COR-L47 (cell line): ENCODE data around the gene GRID1.
A peak's percentile ranks its signal among the peaks of the same experiment; 100 is the strongest.

Experiments
- DNase-seq: peaks from one replicate; lab custom pipeline; 2025; lab: John Stamatoyannopoulos, UW

The GRID1 gene

GRCh38 chr10:86337121-86337601 lies 29.4 kb downstream of the GRID1 start:
- no peak for DNase-seq

GRCh38 chr10:86336341-86336740 lies 30.3 kb downstream of the GRID1 start:
- DNase-seq: no peak

DNA sequence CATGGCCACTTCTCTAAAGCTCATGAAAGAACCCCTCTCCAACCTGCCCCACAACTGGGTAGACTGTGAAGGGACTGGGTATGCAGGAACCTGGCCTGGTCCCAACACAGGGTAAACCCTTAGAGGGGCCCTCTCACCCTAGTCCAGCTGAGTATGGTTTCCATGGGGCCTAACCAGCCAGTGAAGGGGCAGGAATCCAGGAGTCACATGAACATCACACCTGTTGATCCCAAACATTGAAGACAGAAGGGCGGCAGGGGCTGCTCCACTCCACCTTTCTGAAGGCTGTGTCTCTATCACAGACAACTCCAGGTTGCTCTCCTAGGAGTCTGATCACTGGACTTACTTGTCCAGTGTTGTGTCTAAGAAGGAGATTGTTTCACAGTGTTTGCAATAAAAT lies 30.8 kb downstream of the GRID1 start:
- no peak for DNase-seq

DNA sequence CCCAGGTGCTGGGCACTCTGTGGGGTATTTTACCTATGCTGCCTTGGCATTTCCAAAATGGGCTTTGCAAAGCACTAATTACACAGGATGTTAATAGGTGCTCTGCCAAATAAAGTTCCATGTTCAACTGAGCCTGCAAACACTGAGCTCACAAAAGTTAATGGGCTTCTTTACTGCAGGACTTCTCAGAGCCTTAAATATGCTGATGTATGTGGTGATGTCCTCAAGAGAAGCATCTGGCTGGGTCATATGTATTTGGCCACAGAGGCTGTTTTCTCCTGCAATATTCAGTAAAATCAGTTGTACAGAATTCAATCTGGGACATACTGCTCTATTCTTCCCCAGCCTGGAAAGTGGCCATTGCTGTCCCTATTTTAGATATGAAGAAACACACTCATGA lies 31.3 kb downstream of the GRID1 start:
- no peak for DNase-seq

- DNase-seq: peak; percentile 28
These were observed 32.0 kb downstream of the GRID1 start for GRCh38 chr10:86334488-86335085.

DNA sequence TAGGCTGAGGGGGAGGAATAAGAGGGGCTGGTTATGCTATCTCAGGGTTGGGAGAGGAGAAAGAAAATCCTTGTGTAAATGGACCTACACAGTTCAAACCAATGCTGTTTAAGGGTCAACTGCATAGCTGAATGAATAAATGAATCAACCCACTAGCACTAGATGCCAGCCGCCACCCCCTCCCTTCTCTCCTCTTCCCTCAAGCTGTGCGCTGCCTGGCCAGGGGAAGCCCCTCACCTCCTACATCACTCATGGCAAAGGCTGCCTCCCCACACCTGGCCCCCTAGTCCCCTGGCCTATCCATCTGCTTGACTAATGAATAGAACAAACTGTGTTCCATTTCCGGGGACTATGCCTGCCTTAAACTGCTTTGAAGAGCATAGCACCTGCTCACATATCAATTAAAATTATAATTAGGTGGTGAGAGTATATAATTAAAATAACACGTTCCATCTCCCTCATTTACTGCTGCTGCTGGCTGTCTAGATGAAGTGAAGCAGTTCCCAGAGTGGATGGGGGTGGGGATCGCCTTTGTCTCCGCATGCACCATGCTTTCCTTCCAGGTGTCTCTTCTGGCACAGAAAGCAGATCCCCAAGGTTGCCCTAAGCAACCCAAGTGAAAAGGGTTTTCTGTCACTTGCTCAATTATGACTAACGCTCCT lies 32.6 kb downstream of the GRID1 start:
- DNase-seq: peak; percentile 90

DNA sequence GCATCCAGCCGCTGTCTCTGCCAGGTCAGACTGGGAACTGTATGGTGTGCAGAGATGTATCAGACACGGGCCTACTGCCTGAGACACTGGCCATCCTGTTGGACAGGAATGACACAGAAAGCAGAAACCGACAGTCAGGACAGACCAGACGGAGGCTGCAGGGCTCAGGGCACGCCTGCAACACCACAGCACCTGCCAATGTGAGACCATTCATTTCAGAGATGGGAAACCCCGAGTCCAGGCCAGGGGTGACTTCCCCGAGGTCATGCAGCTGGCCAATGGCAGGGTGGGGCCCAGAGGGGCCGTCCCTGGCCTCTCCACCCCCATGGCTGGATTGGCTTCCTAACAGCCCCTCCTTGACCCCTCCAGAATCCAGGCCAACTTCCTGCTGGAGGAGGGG lies 34.7 kb downstream of the GRID1 start:
- no peak for DNase-seq

DNA sequence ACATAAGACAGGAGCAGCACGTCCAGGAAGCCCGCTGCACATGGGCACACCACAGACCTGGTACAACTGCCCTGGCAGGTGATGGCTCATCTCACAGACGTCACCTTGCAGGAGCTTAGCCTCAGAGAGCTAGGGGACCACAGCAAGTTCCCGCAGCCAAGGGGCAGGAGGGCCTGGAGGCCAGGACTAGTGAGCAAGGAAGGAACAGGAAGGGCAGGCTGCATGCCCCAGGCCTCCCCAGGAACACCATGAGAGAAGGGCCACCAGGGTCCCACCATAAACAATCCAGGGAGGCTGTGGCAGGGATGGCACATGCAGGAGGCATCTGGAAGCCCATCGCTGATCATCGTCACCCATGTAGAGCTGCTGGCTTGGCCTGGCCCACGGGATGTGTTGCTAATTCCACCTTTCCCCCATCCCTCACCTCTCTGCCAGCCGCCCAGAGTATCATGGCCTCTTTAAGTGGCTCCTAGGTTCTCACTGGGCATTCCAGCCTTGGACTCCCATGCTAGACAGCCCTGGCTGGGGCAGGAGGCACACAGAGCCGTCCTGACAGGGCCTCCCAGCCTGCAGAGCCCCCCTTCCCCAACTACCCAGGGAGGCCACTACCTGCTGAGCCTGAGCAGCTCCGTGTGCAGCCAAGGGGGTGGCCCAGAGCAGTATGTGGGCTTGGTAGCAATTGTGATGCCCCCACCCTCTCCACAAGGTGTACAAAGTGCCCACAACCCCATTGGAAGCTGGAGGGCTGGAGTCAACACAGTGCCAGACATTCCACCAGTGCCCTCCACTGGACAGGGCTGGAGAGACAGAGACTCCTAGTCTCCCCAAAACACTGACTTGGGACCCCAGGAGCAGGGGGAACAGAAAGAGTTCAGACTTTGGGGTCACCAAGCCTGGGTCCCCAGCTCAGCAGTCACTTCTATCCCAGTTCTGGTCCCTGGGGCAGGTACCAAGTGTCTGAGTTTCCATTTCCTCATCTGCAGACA lies 35.5 kb downstream of the GRID1 start:
- no peak for DNase-seq

GRCh38 chr10:86329896-86330680 lies 36.5 kb downstream of the GRID1 start:
- DNase-seq: no peak

GRCh38 chr10:86329093-86329710 lies 37.4 kb downstream of the GRID1 start:
- DNase-seq: no peak

GRCh38 chr10:86327954-86328725 lies 38.5 kb downstream of the GRID1 start:
- no peak for DNase-seq

- DNase-seq: no peak
These were observed 41.4 kb downstream of the GRID1 start for GRCh38 chr10:86325158-86325557.

DNA sequence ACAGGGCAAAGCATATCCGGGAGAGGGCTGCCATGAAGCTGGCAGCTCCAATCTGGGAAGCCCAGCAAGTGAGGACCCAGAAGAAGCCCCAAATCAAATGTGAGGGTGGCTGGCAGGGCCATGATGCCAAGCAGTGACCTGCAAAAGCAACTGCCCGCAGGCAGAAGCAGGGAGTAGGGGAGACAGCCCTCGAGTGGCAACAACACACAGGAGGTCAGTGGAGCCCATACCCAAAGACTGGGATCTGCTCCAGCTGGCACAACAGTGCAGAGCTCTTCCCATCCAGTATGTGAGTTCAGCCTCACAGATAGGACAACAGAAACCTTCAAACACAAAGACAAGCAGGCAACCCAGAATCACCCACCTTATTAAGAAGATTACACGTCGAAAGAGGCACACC lies 45.0 kb downstream of the GRID1 start:
- no peak for DNase-seq

GRCh38 chr10:86319676-86320075 lies 46.9 kb downstream of the GRID1 start:
- DNase-seq: no peak

- no peak for DNase-seq
These were observed 48.5 kb downstream of the GRID1 start for GRCh38 chr10:86317949-86318725.

DNA sequence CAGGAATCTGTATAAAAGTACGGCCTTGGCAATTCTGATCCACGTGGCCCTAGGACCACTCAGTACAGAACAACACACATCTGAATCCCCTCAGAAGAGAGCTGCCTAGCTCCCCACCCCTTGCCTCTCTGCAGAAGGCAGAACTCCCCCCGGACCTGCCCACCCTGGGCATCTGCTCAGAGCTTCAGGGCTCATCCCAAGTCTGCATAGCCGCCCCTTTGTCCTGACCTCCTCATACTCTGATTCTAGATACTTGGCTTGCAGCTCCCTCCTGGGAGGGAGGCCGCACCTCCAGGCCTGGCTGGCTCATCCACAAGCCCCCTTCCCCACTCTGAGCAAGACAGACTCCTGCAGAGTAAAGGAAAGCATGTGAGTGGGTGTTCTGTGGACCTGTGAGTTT lies 49.6 kb downstream of the GRID1 start:
- DNase-seq: no peak

DNA sequence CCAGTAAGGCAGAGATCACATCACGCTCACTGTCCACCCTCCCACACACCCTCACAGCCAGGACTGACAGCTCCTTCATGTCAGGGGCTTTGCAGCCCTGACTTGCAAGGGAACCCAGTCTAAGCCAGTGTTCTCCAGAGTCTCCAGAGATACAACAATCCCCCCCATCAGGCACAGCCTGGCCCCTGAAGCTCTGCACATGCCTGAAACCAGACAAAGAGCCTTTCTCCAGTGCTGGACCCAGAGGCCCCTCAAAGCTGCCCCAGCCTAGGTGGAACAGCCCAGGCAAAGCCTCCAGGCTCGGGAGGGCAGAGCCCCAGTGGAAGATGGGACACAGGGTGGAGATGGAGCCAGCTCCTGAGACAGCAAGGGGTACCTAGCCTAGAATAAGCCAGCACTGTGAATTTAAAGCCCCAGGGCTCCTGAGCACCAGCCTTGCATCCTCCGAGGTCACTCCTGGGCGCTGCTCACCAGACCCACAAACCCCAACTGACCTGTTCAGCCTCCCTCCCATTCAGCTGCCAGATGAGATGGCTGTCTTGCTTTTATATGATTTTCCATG lies 50.2 kb downstream of the GRID1 start:
- no peak for DNase-seq

DNA sequence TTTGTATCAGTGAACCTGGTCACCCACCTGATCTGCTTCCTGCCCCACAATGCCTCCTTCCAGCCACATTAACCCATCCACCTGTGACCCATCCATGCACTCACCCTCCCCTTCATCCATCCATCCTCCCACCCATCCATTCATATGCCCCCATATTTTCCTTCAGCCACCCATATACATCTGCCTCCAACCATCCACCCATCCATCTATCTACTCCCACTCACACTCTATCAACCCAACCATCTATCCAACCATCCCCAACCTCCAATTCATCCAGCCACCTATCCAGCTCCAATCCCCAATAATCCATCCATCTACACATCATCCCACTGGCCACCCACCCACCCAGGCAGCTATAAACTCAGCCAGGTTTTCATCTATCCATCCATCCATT lies 51.0 kb downstream of the GRID1 start:
- DNase-seq: no peak
